ENCODE measurements around the gene HYOU1.

- 0 out of 2 replicates have a peak, but pooled peaks have one; percentile 36 for TF ChIP-seq POLR2AphosphoS5 (IDR thresholded peaks at IDR 0.05; ENCODE audit: low read depth, low read length)
- no peak for TF ChIP-seq SIN3A (IDR thresholded peaks at IDR 0.05; ENCODE audit: borderline replicate concordance, insufficient read depth, low read length)
- TF ChIP-seq, protein P1, sequence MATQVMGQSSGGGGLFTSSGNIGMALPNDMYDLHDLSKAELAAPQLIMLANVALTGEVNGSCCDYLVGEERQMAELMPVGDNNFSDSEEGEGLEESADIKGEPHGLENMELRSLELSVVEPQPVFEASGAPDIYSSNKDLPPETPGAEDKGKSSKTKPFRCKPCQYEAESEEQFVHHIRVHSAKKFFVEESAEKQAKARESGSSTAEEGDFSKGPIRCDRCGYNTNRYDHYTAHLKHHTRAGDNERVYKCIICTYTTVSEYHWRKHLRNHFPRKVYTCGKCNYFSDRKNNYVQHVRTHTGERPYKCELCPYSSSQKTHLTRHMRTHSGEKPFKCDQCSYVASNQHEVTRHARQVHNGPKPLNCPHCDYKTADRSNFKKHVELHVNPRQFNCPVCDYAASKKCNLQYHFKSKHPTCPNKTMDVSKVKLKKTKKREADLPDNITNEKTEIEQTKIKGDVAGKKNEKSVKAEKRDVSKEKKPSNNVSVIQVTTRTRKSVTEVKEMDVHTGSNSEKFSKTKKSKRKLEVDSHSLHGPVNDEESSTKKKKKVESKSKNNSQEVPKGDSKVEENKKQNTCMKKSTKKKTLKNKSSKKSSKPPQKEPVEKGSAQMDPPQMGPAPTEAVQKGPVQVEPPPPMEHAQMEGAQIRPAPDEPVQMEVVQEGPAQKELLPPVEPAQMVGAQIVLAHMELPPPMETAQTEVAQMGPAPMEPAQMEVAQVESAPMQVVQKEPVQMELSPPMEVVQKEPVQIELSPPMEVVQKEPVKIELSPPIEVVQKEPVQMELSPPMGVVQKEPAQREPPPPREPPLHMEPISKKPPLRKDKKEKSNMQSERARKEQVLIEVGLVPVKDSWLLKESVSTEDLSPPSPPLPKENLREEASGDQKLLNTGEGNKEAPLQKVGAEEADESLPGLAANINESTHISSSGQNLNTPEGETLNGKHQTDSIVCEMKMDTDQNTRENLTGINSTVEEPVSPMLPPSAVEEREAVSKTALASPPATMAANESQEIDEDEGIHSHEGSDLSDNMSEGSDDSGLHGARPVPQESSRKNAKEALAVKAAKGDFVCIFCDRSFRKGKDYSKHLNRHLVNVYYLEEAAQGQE (IDR thresholded peaks at IDR 0.05; ENCODE audit: insufficient read depth in 1 of 2, low read depth in 2 of 2, low read length in 2 of 2): no peak
- no peak for TF ChIP-seq TAF1 (IDR thresholded peaks at IDR 0.05; ENCODE audit: borderline replicate concordance, insufficient read depth, low read length)
- TF ChIP-seq FOXP2 (optimal IDR thresholded peaks at IDR 0.05; ENCODE audit: borderline replicate concordance, extremely low read depth, extremely low read length, insufficient read depth): no peak
Observed at GRCh38 chr11:119091966-119092879, 35.2 kb upstream of the HYOU1 start.

All from PFSK-1 (cell line).